ENCODE results near the gene CPZ. TPM values are rescaled to one million over a fixed set of nuclear protein-coding genes. Genes with fewer than 3 reads are reported as not detected.
"Not testable (repeated sequence)": the region's sequence is repeated elsewhere in the genome, so short reads cannot be mapped to it uniquely, and the experiment has no call there.

The CPZ gene
- total and polyA plus RNA-seq, 10 of the 15 experiments (the other 5 are each of a cell fraction or from before 2014, with no cell fraction given), result not detected

GRCh38 chr4:8653326-8654000 is 60.9 kb downstream of the CPZ start:
- H3K4me1 ChIP-seq (ENCODE audit: control insufficient read depth, insufficient read depth, low read length), result no peaks in the 10 kb centered on the region
- no peaks in the 10 kb centered on the region for H4K20me1 ChIP-seq (ENCODE audit: control insufficient read depth, insufficient read depth)
- H3K27ac ChIP-seq (ENCODE audit: control insufficient read depth, insufficient read depth), result no peak overlapping the region
- no peaks in the 10 kb centered on the region for H3K36me3 ChIP-seq (ENCODE audit: control insufficient read depth in 2 of 2, insufficient read depth in 2 of 2, low read length in 1 of 2)
- in situ Hi-C loops (cut with MboI), result no loop called here
- RAD21 ChIA-PET (ENCODE audit: unreplicated experiment), result no interaction called here
- H3K4me3 ChIP-seq, result no peak overlapping the region
- CTCF ChIA-PET, result no interaction called here
- H3K79me2 ChIP-seq (ENCODE audit: control insufficient read depth, insufficient read depth, low read length), result no peaks in the 10 kb centered on the region
- POLR2A ChIA-PET, result no interaction called here
- BruUV-seq (replicated peaks), result no TSS peak
- no peak for ATAC-seq
- H3K9me3 ChIP-seq (replicated peaks; ENCODE audit: control insufficient read depth, insufficient read depth, low read length), result no peaks in the 10 kb centered on the region
- H3K9ac ChIP-seq (ENCODE audit: control insufficient read depth, insufficient read depth, low read length), result no peak overlapping the region
- FAIRE-seq, result no peak
- no peak overlapping the region for H3K4me2 ChIP-seq (ENCODE audit: control insufficient read depth, insufficient read depth)
- intact Hi-C loops (cut with micrococcal nuclease; ENCODE audit: unreplicated experiment), result no loop called here
- no peak for DNase-seq (ENCODE audit: low read depth, low spot score)
- WGBS (ENCODE audit: insufficient coverage, insufficient replicate concordance, low lambda C conversion rate, missing lambda C conversion rate), result 48% methylated on average over 22 of the region's 22 CpGs
- no peak for TF ChIP-seq NR2C2 (IDR thresholded peaks at IDR 0.05; ENCODE audit: borderline replicate concordance, control insufficient read depth, insufficient read length, low read depth)
- TF ChIP-seq LARP7 (IDR thresholded peaks at IDR 0.05), result no peak
- TF ChIP-seq SPI1 (IDR thresholded peaks at IDR 0.05; ENCODE audit: borderline replicate concordance, insufficient read depth, low read depth, low read length), result no peak
- TF ChIP-seq BCL3 (IDR thresholded peaks at IDR 0.05; ENCODE audit: borderline replicate concordance, insufficient read depth, low read depth, low read length, poor library complexity, severe bottlenecking), result no peak
- no peak for TF ChIP-seq IKZF2 (IDR thresholded peaks at IDR 0.05)
- TF ChIP-seq EZH2 (IDR thresholded peaks at IDR 0.05; ENCODE audit: borderline replicate concordance, control insufficient read depth, low read depth, low read length), result no peak
- H3K27me3 ChIP-seq (replicated peaks in 1 of 2; ENCODE audit: control insufficient read depth in 2 of 2, insufficient read depth in 2 of 2, low read length in 1 of 2), result no peaks in the 10 kb centered on the region
- no peak overlapping the region for H2AFZ ChIP-seq (ENCODE audit: control insufficient read depth, low read depth, low read length)
- SMC1A ChIA-PET (ENCODE audit: uncharacterized antibody, unreplicated experiment), result no interaction called here

GRCh38 chr4:8654139-8654538 is 61.6 kb downstream of the CPZ start:
- H3K9me3 ChIP-seq (replicated peaks; ENCODE audit: control insufficient read depth, insufficient read depth, low read length); H3K4me2 ChIP-seq (ENCODE audit: control insufficient read depth, insufficient read depth); H4K20me1 ChIP-seq (ENCODE audit: control insufficient read depth, insufficient read depth); H3K27ac ChIP-seq (ENCODE audit: control insufficient read depth, insufficient read depth); H3K36me3 ChIP-seq (ENCODE audit: control insufficient read depth in 2 of 2, insufficient read depth in 2 of 2, low read length in 1 of 2); POLR2A ChIA-PET; CTCF ChIA-PET; FAIRE-seq; H2AFZ ChIP-seq (ENCODE audit: control insufficient read depth, low read depth, low read length); SMC1A ChIA-PET (ENCODE audit: uncharacterized antibody, unreplicated experiment); H3K9ac ChIP-seq (ENCODE audit: control insufficient read depth, insufficient read depth, low read length); H3K4me3 ChIP-seq; H3K79me2 ChIP-seq (ENCODE audit: control insufficient read depth, insufficient read depth, low read length); H3K4me1 ChIP-seq (ENCODE audit: control insufficient read depth, insufficient read depth, low read length); H3K27me3 ChIP-seq (replicated peaks in 1 of 2; ENCODE audit: control insufficient read depth in 2 of 2, insufficient read depth in 2 of 2, low read length in 1 of 2); BruUV-seq (replicated peaks); ATAC-seq; RAD21 ChIA-PET (ENCODE audit: unreplicated experiment); intact Hi-C loops (cut with micrococcal nuclease; ENCODE audit: unreplicated experiment); DNase-seq (ENCODE audit: low read depth, low spot score); in situ Hi-C loops (cut with MboI): not testable (repeated sequence)
- 41% methylated on average over 5 of the region's 5 CpGs for WGBS (ENCODE audit: insufficient coverage, insufficient replicate concordance, low lambda C conversion rate, missing lambda C conversion rate)

All from GM12878 (cell line).